GM03348 (cell line): Measurements from ENCODE around the gene TECPR2.

ENCODE experiments used
- DNase-seq: peaks from one replicate; pipeline ENCODE4 v3.0.0; 2012; ENCODE audit warnings: low spot score

Gene TECPR2

DNA sequence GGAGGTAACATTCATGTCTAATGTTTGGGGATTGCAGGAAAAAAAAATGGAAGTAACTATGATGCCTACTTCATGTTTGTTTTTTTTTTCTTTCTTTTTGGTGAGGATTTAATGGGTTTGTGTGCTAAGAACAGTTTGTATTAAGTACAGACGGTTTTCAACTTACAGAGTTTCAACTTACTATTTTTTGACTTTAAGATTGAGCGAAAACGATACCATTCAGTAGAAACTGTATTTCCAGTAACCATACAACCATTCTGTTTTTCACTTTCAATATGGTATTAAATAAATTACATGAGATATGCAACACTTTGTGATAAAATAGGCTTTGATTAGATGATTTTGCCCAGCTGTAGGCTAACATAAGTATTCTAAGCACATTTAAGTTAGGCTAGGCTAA lies 10.4 kb downstream of the TECPR2 start:
- no peak for DNase-seq

- DNase-seq, result no peak
Measured at GRCh38 chr14:102374264-102374663, 11.5 kb downstream of the TECPR2 start.

GRCh38 chr14:102375119-102375518 lies 12.4 kb downstream of the TECPR2 start:
- DNase-seq, result no peak

- DNase-seq, result no peak
Measured at GRCh38 chr14:102377696-102378095, 15.0 kb downstream of the TECPR2 start.

GRCh38 chr14:102378830-102379229 lies 16.1 kb downstream of the TECPR2 start:
- DNase-seq, result no peak

DNA sequence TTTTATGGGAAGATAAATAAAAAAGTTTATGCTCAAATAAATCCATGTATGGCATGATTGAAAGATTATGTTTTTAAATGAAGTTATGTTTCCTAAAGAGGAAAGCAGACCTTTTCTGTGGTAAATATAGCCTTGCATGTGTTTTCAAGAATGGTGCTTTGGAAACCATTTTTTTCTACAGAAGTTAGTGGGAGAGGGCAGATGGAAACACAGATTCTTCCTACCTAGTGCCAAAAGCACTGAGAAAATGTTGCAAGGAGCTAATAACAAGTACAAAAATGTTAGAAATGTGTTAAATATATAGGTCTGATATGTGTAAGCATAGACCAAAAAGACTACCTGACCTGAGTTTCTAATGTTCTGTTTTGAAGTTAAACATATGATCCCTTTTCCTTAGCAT lies 24.3 kb downstream of the TECPR2 start:
- no peak for DNase-seq

DNA sequence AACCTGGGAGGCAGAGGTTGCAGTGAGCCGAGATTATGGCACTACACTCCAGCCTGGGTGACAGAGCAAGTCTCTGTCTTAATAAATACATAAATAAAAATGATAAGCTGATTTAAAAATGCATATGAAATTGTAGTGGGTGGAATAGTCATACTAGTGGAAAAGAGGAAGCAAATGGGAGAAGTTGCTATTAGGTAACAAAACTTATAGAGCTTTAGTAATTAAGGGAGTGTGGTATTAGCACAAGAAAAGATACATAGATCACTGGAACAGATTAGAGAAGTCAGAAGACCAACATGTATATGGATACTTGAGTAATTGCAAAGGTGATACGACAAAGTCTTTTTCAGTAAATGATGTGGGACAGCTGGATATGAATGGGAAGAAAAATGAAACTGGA lies 26.5 kb downstream of the TECPR2 start:
- DNase-seq, result no peak

DNA sequence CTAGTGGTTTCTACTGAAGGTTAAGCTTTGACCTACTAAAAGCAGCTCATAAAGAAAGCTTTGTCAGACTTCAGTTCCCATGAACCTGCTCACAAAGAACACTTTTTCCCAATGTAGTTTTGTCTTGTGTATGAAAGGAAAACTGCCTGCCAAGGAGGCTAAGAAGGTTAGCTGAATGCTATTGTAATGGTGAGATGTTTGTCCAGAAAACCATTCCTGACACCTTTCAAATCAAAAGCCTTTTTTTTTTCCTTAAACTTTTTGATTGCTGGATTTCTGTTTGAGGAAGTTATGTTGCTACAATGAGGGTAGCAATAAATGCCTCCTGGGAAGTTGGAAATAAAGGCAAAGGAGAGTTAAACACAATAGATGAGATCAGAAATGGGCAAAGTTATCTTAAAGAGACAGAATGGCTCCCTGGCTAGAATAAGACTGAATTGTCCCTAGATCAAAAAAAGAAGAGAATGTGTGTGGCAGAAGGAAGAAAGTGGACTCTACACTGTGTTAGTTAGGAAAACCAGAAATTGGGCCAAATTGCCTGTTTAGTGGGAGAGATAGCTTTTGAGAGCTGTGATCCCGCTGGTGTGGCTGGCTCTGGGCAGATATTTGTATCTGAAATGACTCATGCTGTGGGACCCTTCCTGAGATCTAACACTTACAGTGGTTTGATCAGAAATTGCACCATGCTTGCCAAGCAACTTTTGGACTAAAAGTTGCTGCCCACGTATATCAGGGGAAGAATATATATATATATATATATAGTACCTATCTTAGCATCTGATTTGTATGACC lies 27.5 kb downstream of the TECPR2 start:
- DNase-seq, result peak; percentile 28

GRCh38 chr14:102392506-102392905 lies 29.8 kb downstream of the TECPR2 start:
- no peak for DNase-seq

- DNase-seq, result no peak
Measured at GRCh38 chr14:102394717-102395375, 32.1 kb downstream of the TECPR2 start.

DNA sequence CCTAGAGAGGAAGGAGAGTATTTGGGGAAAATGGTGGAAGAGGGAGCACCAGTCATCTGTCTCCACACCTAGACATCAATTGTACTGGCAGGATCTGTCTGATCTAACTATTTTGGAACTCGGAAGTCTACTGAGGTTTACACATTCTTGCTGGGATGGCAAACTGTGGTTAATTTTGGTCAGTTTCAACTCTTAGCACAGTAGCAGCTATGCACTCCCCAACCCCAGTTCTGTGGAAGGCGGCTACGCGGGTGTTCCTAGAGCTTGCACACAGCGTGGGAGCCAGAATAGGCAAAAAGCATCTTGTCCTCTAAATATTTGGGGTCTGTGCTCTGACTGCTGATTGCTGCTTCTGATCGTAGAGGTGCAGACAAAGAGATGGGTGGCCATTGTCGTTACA lies 33.8 kb downstream of the TECPR2 start:
- no peak for DNase-seq

DNA sequence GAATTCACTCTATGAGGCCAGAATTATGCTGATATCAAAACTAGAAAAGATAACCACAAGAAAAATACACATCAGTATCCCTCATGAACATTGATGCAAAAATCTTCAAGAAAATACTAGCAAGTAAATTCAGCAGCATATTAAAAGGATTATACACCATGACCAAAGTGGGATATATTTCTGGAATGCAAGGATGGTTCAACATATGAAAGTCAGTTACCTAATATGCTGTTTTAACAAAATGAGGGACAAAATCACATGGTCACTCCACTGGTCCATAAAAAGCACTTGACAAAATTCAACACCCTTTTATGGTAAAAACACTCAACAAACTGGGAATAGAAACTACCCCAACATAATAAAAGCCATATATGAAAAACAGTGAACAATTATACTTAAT lies 40.3 kb downstream of the TECPR2 start:
- DNase-seq, result no peak

DNA sequence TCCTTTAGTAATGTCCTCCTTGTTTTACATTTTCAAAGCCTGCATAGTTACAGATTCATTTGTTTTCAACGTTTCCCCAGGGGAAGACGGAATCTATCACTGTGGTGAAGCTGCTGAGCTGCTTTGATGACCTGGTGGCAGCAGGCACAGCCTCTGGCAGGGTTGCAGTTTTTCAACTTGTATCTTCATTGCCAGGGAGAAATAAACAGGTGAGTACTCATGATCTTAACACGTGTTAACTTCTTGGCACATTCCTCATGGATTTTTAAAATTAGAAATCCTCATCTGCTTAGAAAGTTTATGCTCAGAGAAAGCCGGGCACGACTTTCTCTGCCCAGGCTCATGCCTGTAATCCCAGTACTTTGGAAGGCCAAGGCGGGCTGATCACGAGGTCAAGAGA lies 44.5 kb downstream of the TECPR2 start:
- no peak for DNase-seq

GRCh38 chr14:102408724-102409123 lies 46.0 kb downstream of the TECPR2 start:
- no peak for DNase-seq

DNA sequence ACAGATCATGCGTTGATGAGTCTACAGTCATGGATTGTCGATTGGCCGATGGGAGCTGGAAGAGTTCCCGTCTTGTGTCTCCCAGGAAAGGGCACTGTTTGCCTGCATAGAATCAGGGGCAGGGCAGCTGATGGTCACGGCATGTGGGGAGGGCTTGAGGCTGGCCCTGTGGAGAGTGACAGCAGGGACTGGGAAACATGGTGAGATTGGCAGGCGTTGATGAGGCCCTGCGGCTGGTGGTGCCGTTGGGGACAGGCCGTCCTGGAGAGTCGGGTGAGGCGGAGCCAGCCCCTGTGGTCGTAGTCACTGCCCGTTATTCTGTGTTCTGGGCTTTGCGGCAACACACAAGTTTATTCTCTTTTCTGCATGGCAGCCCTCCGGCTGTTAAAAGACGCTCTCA lies 52.9 kb downstream of the TECPR2 start:
- no peak for DNase-seq

GRCh38 chr14:102417001-102417431 lies 54.3 kb downstream of the TECPR2 start:
- no peak for DNase-seq

DNA sequence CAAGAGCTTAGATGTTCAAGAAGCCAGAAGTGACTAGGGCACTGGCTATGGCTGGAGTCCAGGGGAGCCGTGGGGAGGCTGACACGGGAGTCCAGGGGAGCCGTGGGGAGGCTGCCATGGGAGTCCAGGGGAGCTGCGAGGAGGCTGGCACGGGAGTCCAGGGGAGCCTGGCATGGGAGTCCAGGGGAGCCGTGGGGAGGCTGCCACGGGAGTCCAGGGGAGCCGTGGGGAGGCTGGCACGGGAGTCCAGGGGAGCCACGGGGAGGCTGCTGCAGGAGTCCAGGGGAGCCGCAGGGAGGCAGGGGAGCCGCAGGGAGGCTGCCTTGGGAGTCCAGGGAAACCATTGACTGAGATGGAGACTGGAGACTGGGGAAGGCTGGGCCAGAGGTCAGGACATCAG lies 54.9 kb downstream of the TECPR2 start:
- DNase-seq, result no peak

DNA sequence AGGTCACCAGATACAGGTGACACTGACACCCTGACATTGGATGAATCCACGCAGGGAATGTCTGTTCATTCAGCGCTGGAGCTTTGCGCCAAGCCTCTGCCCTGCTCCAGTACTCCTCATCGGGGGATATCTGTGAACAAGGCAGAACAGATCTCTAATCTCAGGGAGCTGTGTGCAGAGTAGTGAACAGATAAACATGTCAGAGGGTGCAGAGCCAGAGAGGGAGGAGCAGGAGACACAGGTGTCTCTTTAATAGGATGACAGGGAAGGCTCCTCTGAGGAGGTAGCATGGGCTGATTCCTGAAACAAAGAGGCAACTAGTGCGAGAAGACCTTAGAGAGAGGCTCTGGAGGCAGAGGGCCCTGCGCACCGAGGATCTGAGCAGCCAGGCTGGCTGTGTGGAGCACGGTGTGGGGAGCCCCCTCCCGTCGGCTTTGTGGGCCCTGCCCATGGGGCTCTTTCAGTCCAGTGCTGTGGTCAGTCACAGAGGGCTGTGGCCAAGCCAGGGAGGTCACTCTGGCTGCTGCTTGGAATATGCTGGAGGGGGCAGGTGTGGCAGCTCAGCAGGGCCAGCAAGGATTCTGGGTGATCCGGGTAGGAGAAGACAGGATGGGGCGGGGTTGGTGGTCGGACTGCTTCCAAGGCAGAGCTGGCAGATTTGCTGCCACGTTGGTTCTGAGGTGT lies 55.6 kb downstream of the TECPR2 start:
- DNase-seq, result no peak

DNA sequence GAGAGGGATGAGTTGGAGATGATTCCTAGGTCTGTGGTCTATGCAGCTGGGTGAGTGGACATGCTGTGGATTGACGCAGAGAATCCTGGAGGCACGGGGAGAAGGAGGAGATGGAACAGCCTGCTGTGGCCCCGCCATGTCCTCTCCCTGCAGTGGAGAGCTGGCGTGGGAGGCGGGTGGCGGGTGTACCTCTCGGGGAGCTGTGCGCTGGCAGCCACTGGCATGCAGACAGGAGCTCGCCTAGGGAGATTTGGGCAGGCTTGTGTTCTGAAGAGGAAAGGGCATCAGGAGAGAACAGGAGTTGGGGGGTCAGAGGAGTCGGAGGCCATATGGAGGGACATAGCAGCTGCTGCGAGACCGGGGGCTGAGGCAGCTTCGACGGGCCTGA lies 56.1 kb downstream of the TECPR2 start:
- no peak for DNase-seq

DNA sequence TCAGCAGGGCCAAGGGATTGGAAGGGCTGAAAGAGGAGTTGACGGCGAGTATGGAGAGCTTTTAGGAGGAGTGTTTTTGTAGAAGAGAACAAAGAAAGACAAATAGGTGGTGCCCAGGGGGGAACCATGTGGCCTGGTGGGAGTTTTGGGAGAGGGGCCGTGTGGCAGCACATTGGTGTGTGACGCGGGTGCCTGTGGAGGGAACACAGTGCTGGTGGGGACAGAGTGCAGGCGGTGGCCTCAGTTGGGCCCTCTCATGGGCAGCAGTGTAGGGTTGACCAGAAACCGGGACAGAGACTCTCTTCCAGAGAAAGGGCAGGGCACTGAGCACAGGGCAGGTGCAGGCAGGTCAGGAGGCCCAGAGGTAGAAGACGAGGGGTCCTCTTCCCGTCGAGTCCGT lies 56.5 kb downstream of the TECPR2 start:
- no peak for DNase-seq

GRCh38 chr14:102419716-102420115 lies 57.0 kb downstream of the TECPR2 start:
- no peak for DNase-seq

- DNase-seq, result no peak
Measured at GRCh38 chr14:102421411-102422057, 58.8 kb downstream of the TECPR2 start.

DNA sequence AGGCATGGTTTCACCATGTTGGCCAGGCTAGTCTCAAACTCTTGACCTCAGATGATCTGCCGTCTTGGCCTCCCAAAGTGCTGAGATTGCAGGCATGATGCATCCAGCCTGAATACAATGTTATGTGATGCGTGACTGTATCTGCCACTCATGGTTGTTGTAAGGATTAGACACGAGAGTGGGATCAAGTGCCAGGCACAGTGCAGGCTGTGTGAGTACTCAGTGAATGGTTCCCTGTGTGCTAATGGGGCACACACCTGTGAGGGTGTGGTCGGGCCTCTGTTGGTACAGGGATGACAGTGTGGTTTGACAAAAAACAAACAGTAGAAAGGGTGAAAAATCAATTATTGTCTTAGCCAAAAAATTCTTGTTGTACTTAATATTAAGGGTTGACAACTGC lies 61.8 kb downstream of the TECPR2 start:
- DNase-seq, result no peak
